ENCODE measurements around the gene SLCO2A1.

The SLCO2A1 gene

GRCh38 chr3:133881939-133882825 lies 147.5 kb downstream of the SLCO2A1 start:
- peak; percentile 34 to 84 (median 72) for DNase-seq

DNA sequence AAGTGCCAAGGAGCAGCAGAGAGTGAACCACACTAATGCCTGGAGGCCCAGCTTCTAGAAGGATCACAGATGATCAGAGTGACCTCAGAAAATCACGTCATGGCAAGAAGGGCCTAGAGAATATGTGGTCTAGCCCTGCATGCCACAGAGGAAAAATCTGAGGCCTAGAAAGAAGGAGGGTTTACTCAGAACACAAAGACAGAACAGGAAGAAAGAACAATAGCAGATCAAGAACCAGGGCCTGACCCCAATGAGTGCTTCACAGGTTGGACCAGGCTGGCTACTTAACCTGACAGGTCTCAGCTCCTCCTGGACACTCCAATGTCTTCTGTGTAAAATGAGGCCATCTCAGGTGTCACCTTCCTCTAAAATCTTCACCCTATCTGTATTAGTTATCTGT lies 148.2 kb downstream of the SLCO2A1 start:
- DNase-seq = no peak

- no peak for DNase-seq
Measured at GRCh38 chr3:133880886-133881455, 148.8 kb downstream of the SLCO2A1 start.

DNA sequence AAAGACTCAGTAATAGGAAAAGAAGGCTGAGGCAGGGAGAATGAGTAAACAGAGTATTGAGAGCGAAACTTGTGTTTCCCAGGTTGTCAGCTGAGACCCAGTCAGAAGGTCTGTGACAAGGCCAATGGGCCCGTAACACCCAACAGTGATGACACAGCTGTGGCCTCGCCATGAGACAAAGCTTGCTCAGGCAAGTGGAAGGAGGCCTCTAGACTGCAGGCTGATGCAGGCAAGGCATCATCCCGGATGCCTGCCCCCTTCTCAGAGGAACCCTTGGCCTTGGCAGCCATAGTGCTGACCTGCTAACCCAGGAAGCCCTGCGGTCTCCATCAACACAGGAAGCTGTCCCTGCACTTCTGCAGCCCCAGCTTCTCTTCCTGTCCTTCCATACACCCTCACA lies 149.4 kb downstream of the SLCO2A1 start:
- DNase-seq = no peak

- DNase-seq = no peak
Measured at GRCh38 chr3:133878518-133878917, 151.2 kb downstream of the SLCO2A1 start.

All from suppressor macrophage (primary cell).